NCI-H2196 (cell line): ENCODE results near the gene ST3GAL4.
A peak's percentile ranks its signal among the peaks of the same experiment; 100 is the strongest.

Source experiments
- DNase-seq: peaks from one replicate; lab custom pipeline; 2025; ENCODE audit not compliant: unreplicated experiment; lab: John Stamatoyannopoulos, UW

ST3GAL4 gene

DNA sequence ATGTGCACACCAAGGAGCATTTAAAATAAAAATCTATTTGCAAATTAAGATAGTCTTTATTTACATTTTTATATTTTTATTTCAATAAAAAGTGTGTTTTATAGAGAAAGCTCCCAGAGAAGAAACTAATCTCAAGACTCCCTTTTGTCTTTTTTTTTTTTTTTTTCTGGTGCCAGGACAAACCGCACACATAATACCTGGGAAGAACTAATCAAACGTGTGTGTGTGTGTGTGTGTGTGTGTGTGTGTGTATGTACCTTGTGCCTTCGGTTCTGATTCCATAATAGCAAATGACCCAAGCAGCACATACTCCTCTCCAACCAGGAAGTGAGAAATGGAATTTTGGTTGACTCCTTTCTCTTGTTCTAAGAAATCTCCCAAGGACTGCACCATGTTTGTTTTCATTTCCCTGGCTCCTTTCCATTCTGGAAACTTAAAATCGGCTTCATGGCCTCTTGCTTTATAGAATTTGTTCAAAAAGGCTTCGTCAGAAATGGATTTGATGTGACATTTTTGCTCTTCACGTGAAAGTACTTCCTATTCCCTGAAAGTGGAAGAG lies 65.3 kb downstream of the ST3GAL4 start:
- peak; percentile 31 for DNase-seq

DNA sequence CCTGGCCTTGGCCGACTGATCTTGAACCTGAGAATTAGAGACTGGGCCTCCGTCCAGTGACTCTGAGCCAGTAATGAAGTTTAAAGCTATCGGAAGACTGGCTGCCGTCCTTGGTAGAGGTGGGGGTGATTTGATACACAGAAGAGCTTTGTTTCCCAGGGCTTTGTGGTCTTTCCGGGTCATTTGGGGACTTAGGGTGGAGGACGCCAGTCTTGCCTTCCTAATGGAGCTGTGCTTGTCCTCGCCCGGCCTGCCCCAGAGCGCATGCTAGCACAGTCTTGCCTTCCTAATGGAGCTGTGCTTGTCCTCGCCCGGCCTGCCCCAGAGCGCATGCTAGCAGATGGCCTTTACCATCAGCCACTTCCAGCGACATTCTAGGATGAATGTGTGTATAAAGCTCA lies 65.8 kb downstream of the ST3GAL4 start:
- no peak for DNase-seq

DNA sequence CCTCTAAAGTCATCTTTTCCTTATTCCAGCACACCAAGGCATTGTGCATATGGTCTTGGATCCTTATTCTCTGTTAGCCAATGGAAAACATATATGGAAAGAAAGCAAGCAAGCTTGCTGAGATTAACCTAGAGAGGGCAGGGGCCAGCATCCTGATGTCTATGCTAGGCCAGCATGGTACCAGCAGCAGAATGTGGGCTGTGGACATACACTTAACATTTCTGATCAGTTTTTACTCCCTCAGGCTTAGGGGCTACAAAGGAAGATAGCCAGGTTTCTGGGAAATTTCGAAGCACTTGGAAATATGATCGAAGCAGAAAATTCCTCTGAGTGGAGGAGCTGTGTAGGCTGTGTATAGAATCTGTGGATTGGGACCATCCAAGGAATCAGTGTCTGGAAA lies 67.0 kb downstream of the ST3GAL4 start:
- DNase-seq, result no peak

DNA sequence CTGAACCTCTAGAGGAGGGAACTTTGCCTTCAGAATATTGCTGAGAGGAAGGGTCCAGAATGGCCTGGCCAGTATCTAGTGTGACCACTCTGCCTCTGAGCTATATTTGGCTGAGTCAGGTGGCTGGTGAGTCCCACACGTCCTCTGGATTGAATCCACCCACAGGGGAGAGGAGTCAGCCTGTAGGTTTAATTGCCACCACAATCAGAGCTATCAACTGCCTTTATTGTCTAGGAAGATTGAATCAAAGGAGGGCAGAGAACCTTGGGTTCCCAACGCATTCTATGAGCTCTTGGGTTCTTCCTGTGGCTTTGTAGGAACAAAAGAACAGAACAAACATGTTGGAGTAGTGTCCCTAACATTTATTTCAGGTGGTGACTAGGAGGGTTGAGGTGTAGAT lies 67.7 kb downstream of the ST3GAL4 start:
- DNase-seq, result no peak

DNA sequence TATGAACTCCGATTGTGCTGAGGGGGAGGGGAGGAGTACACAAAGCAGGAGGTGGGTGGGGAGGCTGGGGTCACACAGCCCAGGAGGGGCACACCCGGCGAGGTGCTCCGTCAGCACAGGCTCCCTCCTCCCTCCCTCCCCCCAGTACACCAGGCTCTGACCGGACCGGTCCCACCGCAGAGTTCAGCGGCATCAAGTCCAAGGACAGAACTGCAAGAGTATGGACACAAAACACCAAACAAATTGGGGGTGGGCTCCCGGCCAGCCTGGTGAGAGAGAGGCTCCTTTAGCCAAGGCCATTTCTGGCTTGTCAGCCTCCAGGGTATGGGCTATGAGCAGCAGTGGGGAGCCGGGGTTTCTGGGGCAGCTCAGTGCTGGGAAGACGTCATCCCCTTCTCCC lies 68.3 kb downstream of the ST3GAL4 start:
- no peak for DNase-seq

DNA sequence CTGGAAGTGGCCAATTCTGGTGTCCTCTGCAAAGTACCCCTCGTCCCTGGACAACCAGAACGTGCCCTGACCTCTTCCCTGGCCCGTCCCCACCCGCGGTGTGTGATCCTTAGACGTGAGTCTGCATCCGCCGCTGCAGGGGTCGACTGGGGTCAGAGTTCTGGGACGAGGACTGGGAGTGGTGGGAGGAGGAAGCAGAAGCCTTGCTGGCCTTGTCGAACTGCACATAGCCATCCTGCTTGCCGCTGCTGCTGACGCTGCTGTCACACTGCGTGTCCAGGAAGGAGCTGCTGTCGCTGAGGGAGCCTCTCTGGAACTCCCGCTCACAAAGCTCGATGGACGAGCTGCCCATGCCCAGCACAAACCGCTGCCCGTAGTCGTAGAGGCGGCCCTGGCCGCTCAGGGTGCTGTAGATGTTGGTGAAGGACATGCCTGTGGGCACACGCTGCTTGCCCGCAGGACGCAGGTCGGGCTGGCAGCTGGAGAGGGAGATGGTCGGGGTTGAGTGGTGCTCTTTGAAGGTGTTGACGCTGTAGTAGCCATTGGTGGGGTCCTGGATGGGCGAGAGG lies 69.1 kb downstream of the ST3GAL4 start:
- no peak for DNase-seq

DNA sequence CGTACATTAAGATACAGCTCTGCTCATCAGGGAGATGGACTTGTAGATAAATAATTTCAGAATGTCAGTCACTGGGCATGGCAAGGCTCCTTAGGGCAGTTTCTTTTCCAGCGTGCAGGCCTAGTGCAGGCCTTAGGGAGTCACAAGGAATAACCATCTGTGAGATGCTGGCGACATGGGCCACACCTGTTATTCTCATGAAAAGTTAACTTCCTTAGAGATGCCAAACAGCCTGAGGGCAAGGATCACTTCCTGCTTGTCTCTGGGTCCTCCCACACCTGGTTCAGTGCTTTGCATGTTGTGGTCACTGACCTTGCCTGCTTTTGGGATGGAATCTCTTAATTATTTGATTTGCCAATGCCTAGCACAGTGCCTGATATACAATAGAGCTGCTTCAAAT lies 70.6 kb downstream of the ST3GAL4 start:
- no peak for DNase-seq

DNA sequence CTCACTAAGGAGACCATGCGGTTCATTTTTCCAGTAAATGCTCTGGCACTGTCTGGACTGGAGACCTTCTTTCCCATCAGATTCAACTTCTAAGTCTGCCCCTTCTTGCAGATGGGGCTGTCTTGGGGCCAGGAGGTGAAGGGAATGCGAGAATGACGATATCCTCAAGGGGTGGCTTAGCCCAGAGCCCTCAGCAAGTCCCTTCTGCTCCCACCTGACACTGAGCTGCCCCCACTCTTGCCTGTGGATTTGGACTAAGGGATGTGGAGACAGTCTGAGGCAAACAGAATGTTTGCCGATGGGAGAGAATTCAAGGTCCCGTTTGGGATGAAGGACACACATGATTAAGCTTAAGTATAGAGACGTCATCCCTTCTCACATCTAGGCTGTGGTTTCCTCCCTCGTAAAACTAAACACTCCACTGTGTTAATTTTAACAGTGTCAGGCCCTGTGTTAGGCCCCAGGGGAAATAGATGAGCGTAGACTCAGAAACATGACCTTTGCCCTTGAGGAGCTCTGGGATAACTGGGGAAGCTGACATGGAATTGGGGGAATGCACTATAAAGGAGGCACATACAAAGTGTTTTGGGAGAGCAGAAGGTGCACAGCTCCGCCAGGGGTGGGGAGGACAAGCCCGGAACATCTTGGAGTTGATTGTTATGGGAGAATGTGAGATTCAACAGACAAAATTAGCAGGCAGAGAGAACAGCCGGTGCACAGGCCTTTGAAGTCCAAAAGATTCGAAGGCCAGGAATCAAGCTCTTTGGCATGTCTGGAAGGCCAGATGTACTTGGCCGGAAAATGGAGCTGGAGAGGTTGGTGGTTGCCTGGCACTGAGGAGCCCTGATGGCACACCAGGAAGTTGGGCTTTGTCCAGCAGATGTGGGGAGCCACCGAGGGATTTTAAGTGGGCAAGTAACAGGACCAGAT lies 71.6 kb downstream of the ST3GAL4 start:
- peak; percentile 34 for DNase-seq

DNA sequence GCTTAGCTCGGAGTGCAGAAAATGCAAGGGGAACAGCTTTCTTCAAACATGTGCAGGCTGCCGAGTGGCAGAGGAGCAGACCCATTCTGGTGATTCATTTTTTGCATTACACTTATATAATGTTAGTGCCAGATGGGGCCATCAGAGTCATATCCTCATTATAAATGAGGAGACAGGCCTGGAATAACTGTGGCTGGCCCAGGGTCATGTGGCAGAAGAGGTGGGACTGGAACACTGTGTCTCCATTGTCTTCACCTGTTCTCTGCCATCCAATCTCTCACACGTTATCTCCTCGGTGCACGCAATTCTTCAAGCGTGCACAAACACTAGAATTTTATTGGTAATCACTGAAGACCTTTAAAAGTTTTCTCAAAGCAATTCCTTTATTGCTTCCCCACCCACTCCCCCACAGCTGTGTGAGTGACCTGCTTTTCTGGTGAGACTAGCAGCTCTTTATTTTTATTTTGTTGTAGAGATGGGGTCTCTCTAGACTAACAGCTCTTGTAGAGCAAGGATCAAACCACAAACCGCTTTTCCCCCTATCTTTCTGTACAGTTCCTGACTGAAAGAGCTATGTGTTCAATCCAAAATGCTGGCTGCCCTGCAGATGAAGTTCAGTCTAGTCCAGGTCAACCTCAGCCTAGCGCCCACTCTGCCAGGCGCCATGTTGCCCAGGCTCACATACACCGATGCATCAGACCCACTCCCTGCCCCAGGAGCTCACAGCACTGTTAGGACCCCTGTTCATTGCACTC lies 75.3 kb downstream of the ST3GAL4 start:
- no peak for DNase-seq

DNA sequence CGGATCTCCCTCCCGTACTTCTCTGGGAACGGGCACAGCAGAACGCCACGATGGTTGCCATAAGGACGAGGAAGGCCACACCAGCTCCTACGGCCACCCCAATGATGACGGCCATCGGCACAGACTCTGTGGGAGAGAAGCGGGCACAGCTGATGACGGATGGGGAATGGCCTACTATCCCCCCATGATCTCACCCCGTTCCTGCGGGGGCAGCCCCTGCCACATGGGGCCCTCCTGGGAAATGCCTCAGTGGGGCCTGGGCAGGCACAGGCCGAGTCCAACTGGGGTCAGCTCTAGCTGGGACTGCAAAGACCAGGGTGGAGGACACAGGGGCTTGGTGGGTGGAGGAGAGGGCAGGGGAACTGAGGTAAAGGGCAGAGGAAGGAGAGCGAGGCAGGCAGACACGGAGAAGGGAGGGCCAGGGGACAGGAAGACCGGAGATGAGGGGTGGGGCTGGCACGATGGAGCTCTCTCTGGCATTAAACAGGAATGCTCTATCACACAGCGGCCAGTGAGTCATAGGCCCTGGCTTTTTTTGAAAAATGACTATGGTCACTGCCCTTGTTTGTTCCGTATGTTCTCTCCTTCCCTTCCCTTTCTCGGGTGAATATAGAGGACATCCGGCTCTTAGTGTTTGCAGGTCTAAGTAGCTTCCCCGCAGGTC lies 76.0 kb downstream of the ST3GAL4 start:
- no peak for DNase-seq

DNA sequence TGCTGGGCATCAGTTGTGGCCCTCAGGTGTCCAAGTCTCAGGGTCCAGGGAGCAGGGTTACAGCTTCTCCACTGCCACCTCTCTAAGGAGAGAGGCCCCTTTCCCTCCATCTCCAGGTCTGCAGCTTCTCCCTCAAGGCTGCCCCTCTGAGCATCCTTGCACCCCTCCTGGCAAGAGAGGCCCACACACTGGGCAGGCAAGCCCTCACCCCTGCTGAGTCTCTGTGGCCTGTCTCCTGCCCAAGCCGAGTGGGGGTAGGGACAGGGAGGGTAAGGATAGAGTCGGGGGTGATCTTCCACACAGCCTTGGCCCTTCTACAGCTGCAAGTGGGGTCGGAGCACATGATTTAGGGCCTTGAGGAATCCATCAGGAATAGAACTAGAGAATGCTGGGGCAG lies 76.6 kb downstream of the ST3GAL4 start:
- no peak for DNase-seq

DNA sequence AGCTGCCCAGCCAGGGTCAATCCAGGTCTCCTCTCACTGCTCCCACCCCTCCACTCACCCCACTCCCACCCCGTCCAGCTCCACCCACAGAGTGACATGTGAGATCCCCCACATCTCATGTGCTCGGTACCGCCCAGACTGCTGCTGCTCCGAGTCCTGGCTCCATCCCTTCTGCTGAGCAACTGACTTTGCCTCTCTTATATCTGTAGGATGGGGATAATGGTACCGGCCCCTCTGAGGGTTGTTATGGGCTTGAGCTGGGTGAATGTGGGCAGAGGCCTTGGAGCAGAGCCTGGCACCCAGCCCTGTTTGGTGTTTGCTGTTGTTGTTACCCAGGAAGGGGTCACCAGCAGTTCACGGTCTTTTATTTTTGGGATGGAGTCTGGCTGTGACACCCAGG lies 77.0 kb downstream of the ST3GAL4 start:
- no peak for DNase-seq

DNA sequence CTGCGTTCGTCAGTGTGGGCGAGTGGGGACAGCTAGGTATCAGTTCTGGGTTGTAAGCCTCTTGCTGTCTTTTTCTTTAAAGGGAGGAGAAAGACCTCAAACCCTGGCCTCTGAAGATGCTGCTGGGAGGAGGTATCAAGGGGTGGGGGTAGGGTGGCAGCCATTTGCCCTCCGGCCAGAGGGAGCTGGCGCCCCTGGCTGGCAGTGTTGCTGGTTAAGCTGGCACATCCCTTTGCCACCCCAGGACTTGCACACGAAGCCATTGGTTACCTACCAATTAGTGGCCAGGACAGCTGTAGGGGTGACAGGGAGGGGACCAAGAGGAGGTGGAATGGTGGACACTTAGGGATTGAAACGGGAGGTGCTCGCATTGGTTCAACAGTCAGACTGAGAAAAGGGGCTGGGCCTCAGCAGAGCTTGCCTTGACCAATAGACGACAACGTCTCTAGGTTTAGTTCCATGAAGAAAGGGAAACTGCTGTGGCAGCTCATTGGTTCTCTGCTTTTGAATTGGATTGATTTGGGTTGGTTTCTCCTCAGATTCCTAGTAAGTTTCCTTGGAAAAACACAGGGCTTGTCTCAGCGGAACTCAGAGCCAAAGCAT lies 77.9 kb downstream of the ST3GAL4 start:
- no peak for DNase-seq

DNA sequence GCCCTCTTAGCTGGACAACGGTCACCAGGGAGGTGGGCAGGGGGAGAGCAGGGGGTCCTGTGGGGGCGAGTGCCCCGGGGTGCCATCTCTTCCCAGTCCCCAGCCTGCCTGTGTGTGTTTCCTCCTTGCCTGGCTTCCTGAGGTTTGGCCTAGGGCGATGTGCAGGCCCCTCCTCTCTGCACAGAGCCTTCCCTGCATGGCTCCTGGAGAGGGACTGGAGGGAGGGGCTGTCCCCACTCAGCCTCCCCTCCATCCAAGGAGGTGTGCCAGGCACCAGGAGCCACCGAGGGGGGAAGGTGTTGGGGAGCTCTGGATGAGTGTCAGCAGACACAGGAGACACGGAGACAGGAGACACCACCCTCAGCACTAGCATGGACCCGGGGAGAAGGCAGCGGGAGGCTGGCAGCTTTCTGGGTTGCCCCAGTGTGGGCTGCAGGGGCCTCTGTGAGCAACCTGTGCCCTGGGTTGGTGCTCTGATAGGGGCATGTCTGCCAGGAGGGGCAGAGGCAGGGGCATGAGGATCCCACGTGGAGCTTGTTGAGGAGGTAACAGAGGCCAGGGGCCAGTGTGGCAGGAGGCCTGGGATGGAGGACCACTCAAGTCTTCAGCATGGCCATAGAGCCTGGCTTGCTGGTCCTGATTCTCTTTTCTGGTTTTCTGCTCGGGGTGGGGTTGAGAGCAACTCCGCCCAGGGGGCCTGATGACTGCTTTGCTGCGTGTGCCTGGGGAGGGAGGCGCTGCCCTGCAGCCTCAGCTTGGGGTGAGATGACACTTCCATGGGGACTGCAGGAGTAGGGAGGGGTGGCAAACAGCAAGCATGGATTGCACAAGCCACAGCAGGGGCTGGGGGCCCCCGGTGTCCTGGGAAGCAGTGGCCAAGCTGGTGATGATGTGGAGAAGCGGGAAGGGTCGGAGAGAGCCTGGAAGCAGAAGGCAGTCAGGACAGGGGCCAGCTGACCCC lies 78.8 kb downstream of the ST3GAL4 start:
- no peak for DNase-seq

DNA sequence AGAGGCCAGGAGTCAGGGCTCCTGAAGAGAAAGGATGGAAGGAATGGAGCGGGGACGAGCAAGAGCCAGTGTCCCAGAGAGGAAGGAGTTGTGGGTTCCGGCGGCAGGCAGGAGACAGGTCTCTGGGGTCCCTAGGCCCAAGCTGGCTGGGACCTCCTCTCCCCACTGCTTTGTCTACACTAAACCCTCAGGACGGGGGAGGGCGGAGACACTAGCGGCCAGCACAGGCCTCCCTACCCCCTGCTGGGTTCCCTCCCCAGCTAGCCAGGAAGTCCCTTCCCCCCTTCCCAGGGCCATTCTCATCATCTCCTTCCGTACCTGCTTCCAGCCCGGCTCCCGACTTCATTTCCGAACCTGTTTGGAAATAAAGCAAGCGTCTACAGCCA lies 79.5 kb downstream of the ST3GAL4 start:
- no peak for DNase-seq

DNA sequence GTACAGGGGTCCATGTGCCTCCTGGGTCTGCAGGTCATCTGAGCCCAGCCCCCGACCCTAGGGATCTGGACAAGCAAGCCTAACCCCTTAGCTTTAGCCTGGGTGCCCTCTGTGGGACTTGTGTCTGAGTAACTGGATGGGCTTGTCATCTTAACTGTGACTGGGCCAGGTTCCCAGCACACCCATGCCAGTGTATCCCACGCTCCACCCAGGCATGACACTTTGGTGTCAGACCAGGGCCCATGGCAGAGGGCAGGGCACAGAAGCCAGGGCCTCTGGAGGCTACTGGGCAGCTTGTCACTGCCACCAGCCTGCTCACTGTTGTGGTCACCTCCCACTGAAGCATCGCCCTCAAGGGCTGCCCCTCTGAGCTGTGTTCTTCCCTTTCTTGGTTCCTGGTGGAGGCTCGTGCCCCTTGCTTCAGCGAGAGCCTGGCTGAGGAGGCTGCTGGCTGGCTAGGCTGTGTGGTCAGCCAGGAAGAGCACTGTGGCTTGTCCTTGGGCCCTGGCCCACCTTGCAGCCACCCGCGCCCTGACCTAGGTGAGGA lies 80.8 kb downstream of the ST3GAL4 start:
- no peak for DNase-seq

DNA sequence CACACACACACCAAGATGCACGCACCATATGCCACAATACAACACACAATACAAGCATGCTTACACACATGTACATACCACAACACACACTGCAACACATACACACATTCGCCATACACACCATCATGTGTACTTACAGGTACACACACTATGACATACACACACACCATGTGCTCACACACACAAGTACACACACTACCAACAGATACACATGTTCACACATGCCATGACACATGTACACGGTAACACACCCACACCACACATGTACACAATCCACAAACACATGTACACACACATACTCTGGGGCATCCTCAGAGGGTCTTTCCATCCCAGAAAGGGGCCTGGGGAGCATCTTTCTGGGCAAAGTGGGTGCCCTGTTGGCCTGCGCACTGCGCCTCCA lies 82.2 kb downstream of the ST3GAL4 start:
- no peak for DNase-seq

DNA sequence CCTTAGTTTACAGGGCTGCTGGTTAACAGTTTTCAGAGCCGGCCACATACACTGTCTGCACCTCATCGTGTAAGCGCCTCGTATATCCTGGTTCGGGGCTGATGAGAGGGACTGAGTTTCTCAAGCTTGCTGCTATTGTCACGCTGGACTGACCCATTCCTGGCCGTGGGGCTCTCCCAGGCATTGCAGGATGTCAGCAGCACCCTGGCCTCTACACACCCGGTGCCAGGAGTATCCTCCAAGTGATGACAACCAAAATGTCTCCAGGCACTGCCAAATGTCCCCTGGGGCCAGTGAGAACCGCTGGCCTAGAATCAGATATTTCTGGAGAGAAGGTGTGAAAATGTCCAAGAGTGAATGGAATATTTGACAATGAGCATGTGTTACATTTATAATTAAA lies 82.8 kb downstream of the ST3GAL4 start:
- no peak for DNase-seq

DNA sequence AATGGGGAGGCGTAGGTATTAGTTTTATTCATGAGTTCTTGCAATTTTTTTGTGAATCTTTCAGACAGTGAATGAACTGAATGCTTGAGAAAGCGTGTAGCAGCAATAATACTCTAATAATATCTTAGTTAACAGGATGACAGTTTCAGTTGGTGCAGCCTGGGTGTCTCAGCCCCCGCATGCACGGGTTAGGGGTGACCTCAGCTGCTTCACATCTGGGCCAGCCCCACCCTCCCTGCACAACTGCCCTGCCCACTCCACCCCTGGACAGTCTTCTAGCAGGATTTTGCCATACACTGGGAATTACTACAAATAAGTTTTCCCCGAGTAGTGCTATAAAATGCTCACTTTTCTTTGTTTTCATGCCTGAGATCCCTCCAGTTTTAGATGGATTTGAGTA lies 83.2 kb downstream of the ST3GAL4 start:
- DNase-seq, result no peak
